ENCODE measurements around the gene C1orf210. TPM values are rescaled to one million over a fixed set of nuclear protein-coding genes. Genes with fewer than 3 reads are reported as not detected.

Gene C1orf210
- total RNA-seq, 1 experiment from 2014 or later, result 7.6 TPM

- H3K4me3 ChIP-seq (replicated peaks in 1 of 2; ENCODE audit: low read depth in 1 of 2, low read length in 2 of 2), result no peak overlapping the region
- ChIA-PET CTCF (no interaction called here), RAD21 (ENCODE audit: low non-redundant PET in 1 of 2, low total read pairs in 2 of 2, uncharacterized antibody in 2 of 2, unreplicated experiment in 2 of 2) (no interaction called here), POLR2A (no interaction called here)
- no peak overlapping the region for H3K9ac ChIP-seq (ENCODE audit: low read length)
- ATAC-seq (no peak), DNase-seq (ENCODE audit: low read depth, low spot score) (no peak)
- H3K9me2 ChIP-seq (ENCODE audit: insufficient read depth), result no peaks in the 10 kb centered on the region
- TF ChIP-seq ZNF274 (IDR thresholded peaks at IDR 0.05; ENCODE audit: low read depth, low read length) (no peak), ATF3 (IDR thresholded peaks at IDR 0.05) (no peak), CTCF (IDR thresholded peaks at IDR 0.05 in 2 of 3, conservative IDR thresholded peaks at IDR 0.05 in 1 of 3; ENCODE audit: borderline replicate concordance in 1 of 3, insufficient read depth in 1 of 3, low read depth in 2 of 3, low read length in 2 of 3) (no peak)
- H3K9me3 ChIP-seq (ENCODE audit: control insufficient read depth in 1 of 2, insufficient read depth in 1 of 2, low read depth in 1 of 2, low read length in 2 of 2), result peaks cover 0 to 11% of the 10 kb centered on the region in 2 experiments; a peak in 1 of 4 replicates
- no peak overlapping the region for H3K4me2 ChIP-seq (ENCODE audit: low read length)
- no peak overlapping the region for H3K27ac ChIP-seq (ENCODE audit: low read depth, low read length)
- no TSS peak for BruUV-seq (replicated peaks)
- intact Hi-C loops (cut with micrococcal nuclease), result no loop called here
- no peaks in the 10 kb centered on the region for H3K79me2 ChIP-seq (ENCODE audit: insufficient read depth, low read length)
- no peaks in the 10 kb centered on the region for H4K20me1 ChIP-seq (ENCODE audit: insufficient read depth)
- H3K36me3 ChIP-seq (ENCODE audit: control insufficient read depth in 1 of 2, insufficient read depth in 2 of 2, low read length in 2 of 2), result no peaks in the 10 kb centered on the region
- no peaks in the 10 kb centered on the region for H3K27me3 ChIP-seq (ENCODE audit: insufficient read depth, low read length)
- peaks cover 9 to 14% of the 10 kb centered on the region in 2 experiments for H3K4me1 ChIP-seq (ENCODE audit: control insufficient read depth in 1 of 2, insufficient read depth in 2 of 2, low read length in 2 of 2)
- no peak overlapping the region for H2AFZ ChIP-seq (ENCODE audit: low read depth, low read length, poor library complexity, severe bottlenecking)
Observed at GRCh38 chr1:43265431-43265830, 19.9 kb downstream of the C1orf210 start.

- Histone ChIP-seq H3K27ac (ENCODE audit: low read depth, low read length) (no peak overlapping the region), H4K20me1 (ENCODE audit: insufficient read depth) (no peaks in the 10 kb centered on the region), H3K9me3 (ENCODE audit: control insufficient read depth in 1 of 2, insufficient read depth in 1 of 2, low read depth in 1 of 2, low read length in 2 of 2) (no peaks in the 10 kb centered on the region; a peak in 2 of 4 replicates), H3K9ac (ENCODE audit: low read length) (no peak overlapping the region), H3K36me3 (ENCODE audit: control insufficient read depth in 1 of 2, insufficient read depth in 2 of 2, low read length in 2 of 2) (no peaks in the 10 kb centered on the region), H3K79me2 (ENCODE audit: insufficient read depth, low read length) (no peaks in the 10 kb centered on the region), H3K4me1 (ENCODE audit: control insufficient read depth in 1 of 2, insufficient read depth in 2 of 2, low read length in 2 of 2) (no peaks in the 10 kb centered on the region), H3K9me2 (ENCODE audit: insufficient read depth) (no peaks in the 10 kb centered on the region), H3K4me2 (ENCODE audit: low read length) (no peak overlapping the region), H3K27me3 (ENCODE audit: insufficient read depth, low read length) (no peaks in the 10 kb centered on the region), H3K4me3 (replicated peaks in 1 of 2; ENCODE audit: low read depth in 1 of 2, low read length in 2 of 2) (no peak overlapping the region), H2AFZ (ENCODE audit: low read depth, low read length, poor library complexity, severe bottlenecking) (no peak overlapping the region)
- ChIA-PET CTCF (no interaction called here), RAD21 (ENCODE audit: low non-redundant PET in 1 of 2, low total read pairs in 2 of 2, uncharacterized antibody in 2 of 2, unreplicated experiment in 2 of 2) (no interaction called here), POLR2A (no interaction called here)
- TF ChIP-seq REST (IDR thresholded peaks at IDR 0.05; ENCODE audit: low read depth), result no peak
- no peak for TF ChIP-seq TCF7L2 (IDR thresholded peaks at IDR 0.05; ENCODE audit: borderline replicate concordance, extremely low read depth, insufficient read depth, insufficient read length)
- TF ChIP-seq CBX3 (IDR thresholded peaks at IDR 0.05; ENCODE audit: low read depth), result no peak
- intact Hi-C loops (cut with micrococcal nuclease), result no loop called here
- no TSS peak for BruUV-seq (replicated peaks)
- DNase-seq (ENCODE audit: low read depth, low spot score) (no peak), ATAC-seq (no peak)
Observed at GRCh38 chr1:43258370-43258769, 27.0 kb downstream of the C1orf210 start.
